B cell (primary cell): Measurements from ENCODE around the gene NR3C2. TPM values are rescaled to one million over a fixed set of nuclear protein-coding genes. Genes with fewer than 3 reads are reported as not detected.

Experiments
- ATAC-seq: fragments of 200-7000 bp; cut with Tn5 transposase; one replicate; pipeline ENCODE4 v1.10.0; 2021; ENCODE audit warnings: low read depth, mild to moderate bottlenecking, moderate number of reproducible peaks, moderate library complexity
- CTCF ChIA-PET: fragments of 350-600 bp; sonication (Branson Sonifier 250); formaldehyde crosslinking; loops from one replicate; lab custom pipeline; 2021; ENCODE audit warnings: antibody characterized with exemption, inconsistent platforms; lab: Charles Lee
- POLR2A ChIA-PET: fragments of 350-600 bp; sonication (Branson Sonifier 250); formaldehyde crosslinking; loops from one replicate; lab custom pipeline; 2021; ENCODE audit warnings: antibody characterized with exemption; lab: Charles Lee
- DNase-seq: peaks from one replicate; pipeline ENCODE4 v3.0.0; 2013
- H2AFZ ChIP-seq: 2 replicates; pipeline ENCODE4 v1.6.1; 2012; ENCODE audit warnings: mild to moderate bottlenecking, low read depth, low read length; ENCODE audit not compliant: insufficient read depth, poor library complexity, severe bottlenecking
- H3K27ac ChIP-seq, 2 donors: 1 replicate in 1 of 2; 2 replicates in 1 of 2; pipeline ENCODE4 v1.5.1; 2012 to 2013; ENCODE audit warnings: low read length in 2 of 2, mild to moderate bottlenecking in 2 of 2, moderate library complexity in 1 of 2
- H3K27me3 ChIP-seq, 4 experiments: fragments of 200-600 bp in 1 of 4; sonication (generic) in 1 of 4; replicated peaks in 1 of 4; 1 replicate in 2 of 4; 2 replicates in 2 of 4; pipeline versions ENCODE4 v1.6.1 to v1.7.0; 2013 to 2016; ENCODE audit warnings: low read length in 3 of 4, mild to moderate bottlenecking in 2 of 4, mixed read lengths in 1 of 4, moderate library complexity in 1 of 4; ENCODE audit not compliant: insufficient read depth in 4 of 4, control insufficient read depth in 3 of 4; ENCODE audit errors: control extremely low read depth in 1 of 4
- H3K36me3 ChIP-seq, 2 experiments: replicated peaks in 1 of 2; 1 replicate in 1 of 2; 2 replicates in 1 of 2; pipeline versions ENCODE4 v1.6.1 to v1.7.1; 2013; ENCODE audit warnings: low read length in 1 of 2; ENCODE audit not compliant: insufficient read depth in 2 of 2, control insufficient read depth in 1 of 2; ENCODE audit errors: control extremely low read depth in 1 of 2, extremely low read depth in 1 of 2
- H3K4me1 ChIP-seq, 2 donors: fragments of 200-600 bp in 1 of 2; sonication (generic) in 1 of 2; 1 replicate in 1 of 2; 2 replicates in 1 of 2; pipeline versions ENCODE4 v1.5.1 to v1.6.1; 2013 to 2017; ENCODE audit warnings: low read length in 2 of 2; ENCODE audit not compliant: control insufficient read depth in 2 of 2, insufficient read depth in 2 of 2
- H3K4me2 ChIP-seq: replicated peaks from 2 replicates; pipeline ENCODE3; 2012; ENCODE audit warnings: mild to moderate bottlenecking, low read depth, low read length; ENCODE audit not compliant: poor library complexity, severe bottlenecking
- H3K4me3 ChIP-seq, 5 experiments: fragments of 200-600 bp in 1 of 5; sonication (generic) in 1 of 5; 1 replicate in 3 of 5; 2 replicates in 2 of 5; pipeline versions ENCODE4 v1.5.1 to v1.7.0; 2011 to 2016; ENCODE audit warnings: low read length in 4 of 5, mild to moderate bottlenecking in 4 of 5, low read depth in 2 of 5, control low read depth in 1 of 5, moderate library complexity in 1 of 5; ENCODE audit not compliant: insufficient read depth in 1 of 5; ENCODE audit errors: control extremely low read depth in 1 of 5, extremely low read depth in 1 of 5
- H3K79me2 ChIP-seq: fragments of 200-600 bp; sonication (generic); one replicate; pipeline ENCODE4 v1.6.0; 2016; ENCODE audit warnings: low read length; ENCODE audit not compliant: control insufficient read depth, insufficient read depth
- H3K9ac ChIP-seq: fragments of 200-600 bp; sonication (generic); 2 replicates; pipeline ENCODE4 v1.6.1; 2017; ENCODE audit warnings: mild to moderate bottlenecking, low read length, moderate library complexity
- H3K9me3 ChIP-seq, 3 donors: one replicate each; pipeline versions ENCODE4 v1.6.1 to v1.7.1; 2013; ENCODE audit warnings: low read length in 2 of 3; ENCODE audit not compliant: control insufficient read depth in 2 of 3, insufficient read depth in 1 of 3; ENCODE audit errors: control extremely low read depth in 1 of 3
- H4K20me1 ChIP-seq: 2 replicates; pipeline ENCODE4 v1.6.0; 2012; ENCODE audit warnings: mild to moderate bottlenecking, low read length; ENCODE audit not compliant: insufficient read depth, control insufficient read depth, poor library complexity, severe bottlenecking
- H3K27ac Mint-ChIP-seq: one replicate; pipeline ENCODE4 v1.8.0; 2021; ENCODE audit warnings: mixed read lengths
- H3K27me3 Mint-ChIP-seq: one replicate; pipeline ENCODE4 v1.8.0; 2021; ENCODE audit warnings: mixed read lengths
- H3K4me1 Mint-ChIP-seq: one replicate; pipeline ENCODE4 v1.8.0; 2021; ENCODE audit warnings: mixed read lengths
- H3K4me3 Mint-ChIP-seq: one replicate; pipeline ENCODE4 v1.8.0; 2021; ENCODE audit warnings: mixed read lengths
- H3K9me3 Mint-ChIP-seq: one replicate; pipeline ENCODE4 v1.8.0; 2022; ENCODE audit warnings: mixed read lengths; ENCODE audit not compliant: insufficient read depth
- CTCF ChIP-seq: fragments of 200-600 bp; IDR thresholded peaks from one replicate; pipeline ENCODE4 v1.8.0; 2022; ENCODE audit warnings: antibody characterized with exemption, mild to moderate bottlenecking
- EZH2 ChIP-seq: IDR thresholded peaks from 2 replicates; pipeline ENCODE4 v1.6.1; 2012; ENCODE audit warnings: borderline replicate concordance, low read depth, mild to moderate bottlenecking, moderate library complexity, low read length; ENCODE audit not compliant: insufficient read depth, poor library complexity, severe bottlenecking
- WGBS: methylation state at CpG from one replicate; pipeline ENCODE4 v1.1.5; 2013; ENCODE audit warnings: missing lambda C conversion rate; ENCODE audit not compliant: insufficient coverage; 5-methylcytosine and 5-hydroxymethylcytosine counted together
- intact Hi-C: fragments of 100-400 bp; cut with micrococcal nuclease; formaldehyde crosslinking; loops from one replicate; pipeline ENCODE4 v1.10.0; 2022
- polyA plus RNA-seq: library from polyadenylated mRNA; depleted of rRNA; stranded (reverse); fragments of >200 nt; gene quantifications from 2 replicates; pipeline ENCODE4 v1.2.3, GENCODE V29; 2012
- total RNA-seq, 2 donors: library from RNA; stranded (reverse); fragments of 120-200 nt in 1 of 2; gene quantifications; 1 replicate in 1 of 2; 2 replicates in 1 of 2; pipeline versions ENCODE4 v1.2.3 to v1.2.4, GENCODE V29; 2013 to 2022

NR3C2 gene
- total and polyA plus RNA-seq, 2 donors (not counting 1 experiment from before 2014, with no cell fraction given): 6.7 to 19.3 TPM

- Mint-ChIP-seq H3K4me3 (no peak overlapping the region), H3K27ac (no peak overlapping the region), H3K9me3 (no peaks in the 10 kb centered on the region), H3K4me1 (peaks cover 6% of the 10 kb centered on the region), H3K27me3 (no peaks in the 10 kb centered on the region)
- TF ChIP-seq EZH2 (no peak), CTCF (no peak)
- H3K4me2 ChIP-seq: no peak overlapping the region
- DNase-seq (no peak), ATAC-seq (no peak)
- H3K4me3 ChIP-seq: no peak overlapping the region
- H3K4me1 ChIP-seq: no peaks in the 10 kb centered on the region
- POLR2A ChIA-PET: no interaction called here
- WGBS: 96% methylated on average over 5 of the region's 5 CpGs
- no peaks in the 10 kb centered on the region for H3K27me3 ChIP-seq
- no peaks in the 10 kb centered on the region for H3K79me2 ChIP-seq
- no peak overlapping the region for H3K9ac ChIP-seq
- CTCF ChIA-PET: no interaction called here
- H3K36me3 ChIP-seq: no peaks in the 10 kb centered on the region
- no peaks in the 10 kb centered on the region for H3K9me3 ChIP-seq
- no peak overlapping the region for H2AFZ ChIP-seq
- intact Hi-C loops: no loop called here
- no peak overlapping the region for H3K27ac ChIP-seq
- no peaks in the 10 kb centered on the region for H4K20me1 ChIP-seq
Observed at GRCh38 chr4:148330161-148330560, 112.1 kb downstream of the NR3C2 start.

- H3K27ac ChIP-seq: no peak overlapping the region
- H3K36me3 ChIP-seq: no peaks in the 10 kb centered on the region
- ChIA-PET CTCF (no interaction called here), POLR2A (no interaction called here)
- peaks cover 6% of the 10 kb centered on the region for H3K4me1 Mint-ChIP-seq
- DNase-seq: no peak
- no peaks in the 10 kb centered on the region for H3K9me3 ChIP-seq
- H3K9me3 Mint-ChIP-seq: no peaks in the 10 kb centered on the region
- no peaks in the 10 kb centered on the region for H3K79me2 ChIP-seq
- whole genome bisulfite sequencing: 100% methylated on average over 4 of the region's 5 CpGs
- H3K9ac ChIP-seq: no peak overlapping the region
- H3K27ac Mint-ChIP-seq: no peak overlapping the region
- H3K4me3 Mint-ChIP-seq: no peak overlapping the region
- H4K20me1 ChIP-seq: no peaks in the 10 kb centered on the region
- H2AFZ ChIP-seq: no peak overlapping the region
- TF ChIP-seq CTCF (no peak), EZH2 (no peak)
- intact Hi-C loops: no loop called here
- no peak overlapping the region for H3K4me3 ChIP-seq
- H3K27me3 Mint-ChIP-seq: no peaks in the 10 kb centered on the region
- ATAC-seq: no peak
- H3K4me2 ChIP-seq: no peak overlapping the region
- H3K4me1 ChIP-seq: no peaks in the 10 kb centered on the region
- H3K27me3 ChIP-seq: no peaks in the 10 kb centered on the region
Observed at GRCh38 chr4:148329751-148330150, 112.5 kb downstream of the NR3C2 start.
